ENCODE measurements around the gene SYTL3.
A peak's percentile ranks its signal among the peaks of the same experiment; 100 is the strongest.
"Not testable (repeated sequence)": the region's sequence is repeated elsewhere in the genome, so short reads cannot be mapped to it uniquely, and the experiment has no call there.

SYTL3 gene, protein sequence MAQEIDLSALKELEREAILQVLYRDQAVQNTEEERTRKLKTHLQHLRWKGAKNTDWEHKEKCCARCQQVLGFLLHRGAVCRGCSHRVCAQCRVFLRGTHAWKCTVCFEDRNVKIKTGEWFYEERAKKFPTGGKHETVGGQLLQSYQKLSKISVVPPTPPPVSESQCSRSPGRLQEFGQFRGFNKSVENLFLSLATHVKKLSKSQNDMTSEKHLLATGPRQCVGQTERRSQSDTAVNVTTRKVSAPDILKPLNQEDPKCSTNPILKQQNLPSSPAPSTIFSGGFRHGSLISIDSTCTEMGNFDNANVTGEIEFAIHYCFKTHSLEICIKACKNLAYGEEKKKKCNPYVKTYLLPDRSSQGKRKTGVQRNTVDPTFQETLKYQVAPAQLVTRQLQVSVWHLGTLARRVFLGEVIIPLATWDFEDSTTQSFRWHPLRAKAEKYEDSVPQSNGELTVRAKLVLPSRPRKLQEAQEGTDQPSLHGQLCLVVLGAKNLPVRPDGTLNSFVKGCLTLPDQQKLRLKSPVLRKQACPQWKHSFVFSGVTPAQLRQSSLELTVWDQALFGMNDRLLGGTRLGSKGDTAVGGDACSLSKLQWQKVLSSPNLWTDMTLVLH

DNA sequence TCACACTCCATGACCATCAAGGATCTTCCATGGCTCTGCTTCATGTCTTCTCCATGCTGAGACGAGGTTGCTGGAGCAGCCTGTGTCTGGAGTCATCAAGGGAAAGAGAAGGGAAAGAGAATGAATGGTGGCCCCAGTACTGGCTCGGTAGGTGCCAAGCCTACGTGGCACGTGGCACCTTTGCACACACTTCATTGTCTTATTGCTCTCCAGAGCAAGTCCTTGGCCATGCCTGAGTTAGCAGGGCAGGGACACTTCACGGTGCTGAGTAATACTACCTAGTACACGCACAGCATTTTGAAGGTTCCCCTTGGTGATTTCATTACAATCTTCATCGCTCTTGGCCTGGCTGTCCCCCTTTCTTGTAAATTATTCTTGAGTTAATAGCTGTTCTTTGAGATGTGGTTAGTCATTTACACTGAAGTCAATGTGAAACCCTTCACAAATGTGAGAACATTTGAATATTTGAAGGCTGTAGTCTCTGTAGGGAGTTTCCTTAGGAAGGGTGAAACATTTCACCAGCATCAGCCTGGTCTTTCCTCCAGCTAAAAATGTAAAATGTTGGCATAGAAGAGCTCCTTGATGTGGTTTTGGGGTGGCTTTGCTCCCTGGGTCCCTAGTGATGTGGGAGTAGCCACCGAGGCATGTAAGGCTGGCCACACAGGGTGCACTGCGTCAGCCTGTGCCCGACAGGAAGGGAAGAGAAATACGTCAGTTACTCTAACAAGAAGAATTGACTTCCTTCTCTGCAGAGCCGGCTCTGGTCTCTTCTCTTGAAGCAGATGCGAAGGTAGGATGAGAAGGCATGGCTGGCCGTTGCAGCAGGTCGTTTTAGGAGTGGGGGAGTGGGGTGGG, at the start of gene SYTL3:
Gene SYTL3, plus strand, starts transcription at position 766 of the 855 bp plus-strand sequence. CDS start 13,215 bp downstream, outside the sequence.
- peak; percentile 32 for DNase-seq

DNA sequence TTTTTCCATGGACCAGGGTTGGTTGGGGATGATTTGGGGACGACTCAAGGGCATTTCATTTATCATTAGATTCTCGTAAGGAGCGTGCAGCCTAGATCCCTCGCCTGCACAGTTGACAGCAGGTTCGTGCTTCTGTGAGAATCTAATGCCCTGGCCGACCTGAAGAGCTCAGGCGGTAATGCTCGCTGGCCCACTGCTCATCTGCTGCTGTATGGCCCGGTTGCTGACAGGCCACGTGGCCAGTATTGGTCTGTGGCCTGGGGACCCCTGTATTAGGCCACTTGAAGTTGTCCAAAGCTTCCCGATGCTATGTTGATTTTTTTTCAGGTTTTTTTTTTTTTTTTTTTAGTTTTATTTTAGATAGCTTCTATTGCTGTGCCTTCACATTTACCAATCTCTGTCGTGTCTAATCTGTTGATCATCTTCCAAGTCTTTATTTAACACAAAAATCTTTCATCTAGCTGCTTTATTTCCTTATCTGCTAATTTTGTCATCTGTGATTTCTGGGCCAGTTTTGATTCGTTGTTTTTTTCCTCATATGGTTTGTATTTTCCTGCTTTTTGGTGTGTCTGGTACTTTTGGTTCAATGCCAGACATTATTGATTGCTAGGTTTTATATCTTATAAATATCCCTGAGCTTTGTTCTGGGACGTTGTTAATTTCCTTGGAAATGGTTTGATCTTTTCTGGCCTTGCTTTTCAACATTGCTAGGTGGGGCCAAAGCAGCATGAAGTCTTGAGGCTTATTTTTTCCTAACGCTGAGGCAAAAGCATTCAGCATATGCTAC, 46.4 kb upstream of the SYTL3 start:
- DNase-seq: no peak

DNA sequence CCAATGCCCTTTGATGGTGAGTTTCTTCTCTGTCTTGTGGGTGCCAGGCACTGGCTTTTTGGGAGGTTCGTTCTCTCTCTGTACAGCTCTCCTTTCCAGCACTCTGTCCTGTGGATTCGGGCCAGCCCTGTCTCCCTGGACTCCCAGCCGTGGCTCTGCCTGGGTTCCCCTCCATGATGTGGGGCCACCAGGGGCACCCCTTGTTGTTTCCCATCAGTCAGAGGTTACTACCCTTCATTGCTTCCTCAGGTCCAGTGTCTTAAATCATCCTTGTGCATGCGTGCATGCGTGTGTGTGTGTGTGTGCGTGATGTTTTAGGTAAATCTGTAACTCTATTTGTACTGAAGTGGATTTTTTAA, 45.8 kb upstream of the SYTL3 start:
- DNase-seq: no peak

DNA sequence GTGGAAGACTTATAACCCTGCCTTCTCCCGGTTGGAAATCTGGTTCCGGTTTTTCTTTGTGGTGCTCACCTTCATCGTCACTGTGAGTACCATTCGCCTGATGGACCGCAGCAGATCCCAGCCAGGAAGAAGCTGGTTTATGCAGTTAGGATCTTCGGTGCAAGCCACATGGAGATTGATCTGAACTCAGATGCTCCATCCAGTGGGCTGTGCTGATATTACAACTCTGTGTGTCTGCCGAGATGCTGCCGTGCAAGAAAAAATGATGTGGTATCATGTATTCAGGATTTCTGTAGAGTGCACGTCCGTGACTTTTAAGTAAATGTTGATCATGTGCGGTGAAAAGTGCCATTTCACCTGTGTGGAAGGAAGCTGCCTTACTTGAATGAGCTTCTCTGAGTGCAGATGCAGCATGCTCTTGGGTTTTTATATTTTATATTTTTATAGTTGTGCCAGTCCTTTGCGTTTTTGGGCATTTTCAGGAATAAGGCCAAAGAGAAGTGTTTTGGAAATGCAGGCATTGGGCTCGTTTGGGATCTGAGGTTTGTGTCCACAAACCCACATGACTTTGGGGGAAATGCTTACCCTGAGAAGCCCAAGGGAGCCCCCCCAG, 44.5 kb upstream of the SYTL3 start:
- peak; percentile 68 for DNase-seq

DNA sequence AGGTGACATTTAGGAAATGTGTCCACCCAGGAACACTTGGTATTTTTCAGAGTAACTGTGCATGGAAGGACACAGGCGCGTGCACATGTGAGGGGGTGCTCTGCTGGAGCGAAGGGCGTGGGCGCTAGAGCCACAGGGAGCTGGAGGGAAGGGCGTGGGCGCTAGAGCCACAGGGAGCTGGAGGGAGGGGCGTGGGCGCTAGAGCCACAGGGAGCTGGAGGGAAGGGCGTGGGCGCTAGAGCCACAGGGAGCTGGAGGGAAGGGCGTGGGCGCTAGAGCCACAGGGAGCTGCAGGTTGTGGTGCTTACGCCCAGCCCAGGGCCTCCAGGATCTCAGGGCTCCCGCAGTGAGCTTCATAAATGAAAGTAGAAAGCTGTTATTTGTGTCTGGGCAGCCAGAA, 43.8 kb upstream of the SYTL3 start:
- DNase-seq: not testable (repeated sequence)

DNA sequence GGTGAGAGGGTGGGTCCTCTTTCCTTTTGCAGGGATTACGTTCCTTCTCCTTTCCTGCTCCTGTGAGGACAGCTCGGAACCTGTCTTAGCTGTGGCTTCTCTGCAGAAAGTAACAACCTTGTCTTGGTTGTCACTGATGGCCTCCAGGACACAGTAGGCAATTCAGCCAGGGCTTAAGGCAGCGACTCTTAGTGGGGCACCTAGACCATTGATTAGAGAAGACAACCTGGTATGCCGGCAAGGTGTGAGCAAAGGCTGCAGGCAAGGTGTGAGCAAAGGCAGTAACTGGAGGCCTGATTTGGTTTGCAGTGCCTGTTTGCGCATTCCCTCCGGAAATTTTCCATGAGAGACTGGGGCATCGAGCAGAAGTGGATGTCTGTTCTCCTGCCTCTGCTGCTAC, 42.9 kb upstream of the SYTL3 start:
- no peak for DNase-seq

DNA sequence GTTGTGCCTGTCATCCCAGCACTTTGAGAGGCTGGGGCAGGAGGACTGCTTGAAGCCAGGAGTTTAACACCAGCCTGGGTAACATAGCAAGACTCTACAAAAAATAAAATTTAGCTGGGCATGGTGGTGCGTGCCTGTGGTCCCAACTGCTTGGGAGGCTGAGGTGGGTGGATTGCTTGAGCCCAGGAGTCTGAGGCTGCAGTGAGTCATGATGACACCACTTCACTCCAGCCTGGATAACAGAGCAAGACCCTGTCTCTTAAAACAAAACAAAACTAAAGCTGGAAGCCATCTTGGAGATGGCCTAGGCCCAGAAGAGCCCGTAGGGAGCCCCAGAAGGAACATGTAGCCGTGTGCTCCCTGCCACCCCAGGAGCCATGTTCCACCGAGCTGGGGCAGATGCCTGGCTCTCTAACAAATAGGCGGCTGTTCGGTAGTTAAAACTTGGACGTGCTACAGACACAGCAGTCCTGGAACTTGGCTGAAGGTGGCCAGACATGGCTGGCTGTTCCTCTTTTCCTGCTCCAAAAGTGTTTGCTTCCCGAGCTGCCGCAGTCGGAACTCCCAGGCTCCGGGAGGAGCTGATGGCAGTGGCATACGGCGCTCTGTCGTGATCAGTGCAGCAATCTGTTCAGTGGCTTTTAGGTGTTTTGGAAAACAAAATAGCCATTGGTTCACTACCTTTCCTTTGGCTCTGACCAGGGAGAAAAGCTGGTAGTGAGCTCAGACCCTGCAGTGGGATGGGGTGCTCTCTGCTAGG, 42.3 kb upstream of the SYTL3 start:
- no peak for DNase-seq

DNA sequence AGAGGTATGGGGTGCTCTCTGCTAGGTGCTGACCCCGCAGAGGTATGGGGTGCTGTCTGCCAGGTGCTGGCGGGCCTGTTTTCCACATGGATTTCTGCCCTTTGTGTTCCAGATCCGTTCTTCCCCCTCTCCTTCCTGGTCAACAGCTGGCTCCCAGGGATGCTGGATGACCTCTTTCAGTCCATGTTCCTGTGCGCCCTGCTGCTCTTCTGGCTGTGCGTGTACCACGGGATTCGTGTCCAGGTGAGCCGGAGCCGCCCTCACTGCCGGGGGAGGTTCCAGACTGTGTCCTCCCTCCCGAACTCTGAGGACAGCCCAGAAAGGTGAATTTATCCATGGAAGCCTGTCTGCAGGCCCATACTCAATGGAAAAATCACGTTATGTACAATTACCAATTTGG, 41.6 kb upstream of the SYTL3 start:
- no peak for DNase-seq

DNA sequence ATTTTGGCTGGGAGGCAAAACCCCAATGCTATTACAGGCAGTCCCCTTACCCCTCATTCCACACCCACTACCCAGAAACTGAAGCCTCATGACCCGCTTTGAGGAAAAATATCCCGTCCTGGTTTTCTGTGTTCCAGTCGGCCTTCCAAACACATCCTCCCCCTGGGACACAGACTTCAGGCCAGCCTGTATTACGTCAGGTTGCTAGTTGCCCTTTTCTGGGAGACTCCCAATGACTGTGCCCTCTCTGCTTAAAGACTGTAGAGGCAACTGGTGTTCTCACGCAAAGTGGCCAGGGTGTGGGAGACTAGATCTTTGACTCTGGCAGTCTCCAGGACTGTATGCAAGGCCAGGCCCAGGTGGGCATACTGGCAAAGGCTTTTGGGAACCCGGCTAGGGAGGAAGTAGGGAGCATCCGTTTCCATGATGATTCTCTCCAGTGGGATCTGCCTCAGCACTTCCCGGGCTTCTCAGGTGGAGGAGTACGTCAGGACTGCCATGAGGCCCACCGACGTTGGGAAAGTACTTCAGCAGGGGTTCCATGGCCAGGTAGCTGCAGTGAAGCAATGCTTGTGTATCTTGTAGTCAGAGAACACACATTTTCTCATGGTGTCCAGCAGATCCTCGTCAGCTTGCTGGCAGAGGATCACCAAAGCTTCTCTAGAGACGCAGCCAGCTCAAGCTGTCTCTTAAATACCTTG, 40.2 kb upstream of the SYTL3 start:
- DNase-seq: no peak

DNA sequence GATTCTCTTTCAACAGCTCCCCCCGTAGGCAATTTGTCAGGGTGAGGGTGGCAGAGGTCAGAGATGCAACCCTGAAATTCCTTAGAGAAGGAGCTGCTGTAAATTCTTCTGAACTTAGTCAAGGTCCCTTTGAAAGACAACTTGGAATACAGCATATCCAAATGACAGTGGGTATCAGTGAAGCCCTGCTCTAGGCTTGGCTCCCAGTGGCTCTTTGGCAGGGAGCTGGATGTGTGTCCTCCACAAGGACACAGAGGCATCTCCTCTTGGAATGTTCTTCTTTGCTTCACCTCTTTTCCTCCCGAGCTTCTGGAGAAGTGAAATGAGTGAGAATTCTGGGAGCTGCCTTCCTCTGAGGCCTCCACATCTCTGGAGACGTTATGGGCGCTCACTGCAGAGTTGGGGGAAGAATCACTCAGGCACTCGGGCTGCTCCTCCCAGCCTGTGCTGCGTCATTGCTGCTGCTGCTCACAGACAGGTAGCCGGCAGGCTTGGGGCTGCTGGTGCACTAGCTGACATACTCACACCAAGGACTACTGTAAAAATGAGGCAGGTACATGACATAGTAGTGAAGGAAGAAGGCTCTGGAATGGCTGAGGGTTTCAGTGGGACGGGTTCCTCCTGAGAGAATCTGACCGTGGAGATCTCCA, 39.4 kb upstream of the SYTL3 start:
- no peak for DNase-seq

DNA sequence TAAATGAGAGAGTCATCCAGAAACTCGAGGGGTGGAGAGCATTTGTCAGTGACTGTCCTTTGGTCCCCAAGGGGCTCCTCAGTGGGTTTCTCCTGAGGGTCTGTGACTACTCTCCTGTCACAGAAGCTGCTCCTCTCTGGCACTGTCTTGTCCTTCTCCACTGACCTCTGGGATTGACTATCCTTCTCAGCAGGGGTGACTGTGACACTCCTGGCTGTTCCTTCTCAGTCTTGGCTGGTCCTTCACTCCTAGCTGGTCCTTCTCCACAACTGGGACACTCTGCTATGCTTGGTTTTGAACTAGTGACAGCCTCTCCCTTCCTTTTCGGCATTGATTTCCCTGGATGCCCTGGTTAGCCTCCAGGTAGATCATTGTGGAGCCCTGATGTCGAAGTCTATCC, 38.8 kb upstream of the SYTL3 start:
- DNase-seq: no peak

DNA sequence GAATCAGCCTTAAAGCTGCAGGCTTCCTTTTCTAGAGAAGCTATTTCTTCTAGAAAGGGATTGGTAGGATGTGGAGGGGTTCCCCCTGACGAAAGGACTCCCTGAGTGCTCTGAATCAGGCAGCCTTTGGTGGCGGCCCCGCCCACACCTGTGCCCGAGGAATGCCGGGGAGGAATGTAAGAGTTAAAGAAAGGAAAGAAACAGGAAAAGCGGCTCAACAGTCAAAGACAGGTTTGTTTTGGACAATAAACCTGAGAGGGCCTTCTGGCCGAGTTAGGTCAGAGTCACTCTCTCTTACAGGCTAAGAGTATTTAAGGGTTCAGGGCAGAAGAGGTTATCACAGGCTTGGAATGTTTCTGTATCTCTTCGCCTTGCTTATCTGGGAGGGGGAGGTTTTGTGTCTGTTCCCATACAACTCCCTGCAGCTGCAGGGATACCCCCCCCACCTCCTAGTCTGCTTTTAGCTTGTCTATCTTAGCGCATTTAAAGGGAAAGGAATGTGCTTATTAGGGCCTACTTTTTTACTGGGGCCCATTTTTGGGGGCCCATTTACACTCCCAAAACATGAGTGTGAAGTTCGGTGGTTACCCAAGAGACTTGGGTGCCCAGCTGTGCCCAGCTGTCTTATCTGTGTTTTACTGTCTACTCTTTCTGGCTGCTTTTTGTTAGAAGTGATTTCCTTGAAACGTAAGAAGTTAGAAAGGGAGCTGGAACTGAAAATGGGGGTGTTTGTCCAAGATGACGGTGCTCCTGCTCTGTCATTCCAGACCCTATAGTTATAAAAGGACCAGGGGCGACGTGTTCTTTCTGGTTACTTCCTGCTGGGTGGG, 38.1 kb upstream of the SYTL3 start:
- no peak for DNase-seq

DNA sequence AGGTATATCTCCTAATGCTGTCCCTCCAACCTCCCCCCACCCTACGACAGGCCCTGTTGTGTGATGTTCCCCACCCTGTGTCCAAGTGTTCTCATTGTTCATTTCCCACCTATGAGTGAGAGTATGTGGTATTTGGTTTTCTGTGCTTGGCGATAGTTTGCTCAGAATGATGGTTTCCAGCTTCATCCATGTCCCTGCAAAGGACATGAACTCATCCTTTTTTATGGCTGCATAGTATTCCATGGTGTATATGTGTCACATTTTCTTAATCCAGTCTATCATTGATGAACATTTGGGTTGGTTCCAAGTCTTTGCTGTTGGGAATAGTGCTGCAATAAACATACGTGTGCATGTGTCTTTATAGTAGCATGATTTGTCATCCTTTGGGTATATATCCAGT, 35.2 kb upstream of the SYTL3 start:
- not testable (repeated sequence) for DNase-seq

DNA sequence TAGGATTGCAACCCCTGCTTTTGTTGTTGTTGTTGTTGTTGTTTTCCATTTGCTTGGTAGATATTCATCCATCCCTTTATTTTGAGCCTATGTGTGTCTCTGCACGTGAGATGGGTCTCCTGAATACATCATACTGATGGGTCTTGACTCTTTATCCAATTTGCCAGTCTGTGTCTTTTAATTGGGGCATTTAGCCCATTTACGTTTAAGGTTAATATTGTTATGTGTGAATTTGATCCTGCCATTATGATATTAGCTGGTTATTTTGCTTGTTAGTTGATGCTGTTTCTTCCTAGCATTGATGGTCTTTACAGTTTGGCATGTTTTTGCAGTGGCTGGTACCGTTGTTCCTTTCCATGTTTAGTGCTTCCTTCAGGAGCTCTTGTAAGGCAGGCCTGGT, 31.6 kb upstream of the SYTL3 start:
- not testable (repeated sequence) for DNase-seq

DNA sequence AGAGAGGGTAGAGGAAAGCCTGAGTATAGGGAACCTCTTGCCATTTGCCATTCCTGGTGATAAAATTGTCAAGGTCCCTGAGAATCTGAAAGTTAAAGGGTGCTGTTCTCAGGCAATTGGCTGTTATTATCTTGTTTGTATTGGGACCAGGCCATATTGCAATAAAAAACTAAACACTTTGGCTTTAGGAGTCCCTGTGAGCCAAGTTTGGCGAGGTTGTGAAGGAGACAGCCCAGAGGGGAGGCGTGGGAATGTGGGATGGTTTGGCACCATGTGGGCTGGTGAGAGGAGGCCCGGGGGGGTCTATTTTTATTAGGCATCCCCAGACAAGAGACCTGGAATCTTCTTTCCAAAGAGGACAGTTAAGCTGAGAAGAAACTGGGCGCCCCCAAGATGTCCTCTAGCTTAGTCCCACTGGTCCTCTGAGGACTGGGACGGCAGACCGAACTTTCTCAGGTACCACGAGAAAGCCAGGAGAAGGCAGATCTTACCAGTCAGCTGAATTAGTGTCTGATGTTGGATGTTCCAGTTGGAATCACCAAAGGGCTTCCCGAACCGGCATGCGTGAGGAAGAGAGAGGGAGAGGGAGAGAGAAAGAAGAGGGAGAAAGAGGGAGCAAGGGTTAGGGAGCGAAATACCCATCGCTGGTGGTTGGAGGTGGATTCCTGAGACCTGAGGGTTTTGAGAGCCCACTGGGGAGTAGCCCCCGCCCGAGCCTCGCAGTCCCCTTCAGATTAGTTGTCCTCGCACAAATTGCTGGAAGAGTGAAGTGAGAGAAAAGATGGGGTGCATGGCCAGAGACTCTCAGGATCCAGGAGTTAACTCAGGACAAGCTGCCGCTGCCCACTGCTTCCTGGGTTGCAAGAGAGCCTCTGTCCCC, 29.7 kb upstream of the SYTL3 start:
- no peak for DNase-seq

DNA sequence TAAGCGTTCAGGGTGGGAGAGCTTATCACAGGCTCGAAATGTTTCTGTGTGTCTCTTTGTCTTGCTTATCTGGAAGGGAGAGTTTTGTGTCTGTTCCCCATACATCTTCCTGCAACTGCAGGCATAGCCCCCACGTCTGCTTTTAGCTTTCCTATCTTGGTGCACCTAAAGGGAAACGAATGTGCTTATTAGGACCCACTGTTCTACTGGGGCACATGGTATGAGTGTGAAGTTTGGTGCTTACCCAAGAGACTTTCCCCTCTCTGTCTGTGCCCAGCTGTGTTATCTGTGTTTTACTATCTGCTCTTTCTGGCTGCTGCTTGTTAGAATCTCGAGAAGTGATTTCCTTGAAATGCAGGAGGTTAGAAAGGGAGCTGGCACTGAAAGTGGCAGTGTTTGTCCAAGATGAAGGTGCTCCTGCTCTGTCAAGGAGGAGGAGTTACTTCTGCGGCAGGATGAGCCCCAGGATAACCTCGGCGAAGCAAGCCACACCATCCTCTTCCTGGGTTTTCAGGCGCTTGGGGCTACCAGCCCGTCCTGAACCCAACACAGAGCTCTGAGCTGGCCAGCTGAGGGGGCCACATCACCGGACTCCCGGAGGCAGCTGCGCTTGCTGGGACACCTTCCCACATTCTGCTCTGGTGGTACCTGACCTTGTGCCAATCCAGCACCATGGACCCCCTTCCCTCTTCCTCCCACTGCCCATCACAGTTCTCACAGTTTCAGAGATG, 28.7 kb upstream of the SYTL3 start:
- no peak for DNase-seq

DNA sequence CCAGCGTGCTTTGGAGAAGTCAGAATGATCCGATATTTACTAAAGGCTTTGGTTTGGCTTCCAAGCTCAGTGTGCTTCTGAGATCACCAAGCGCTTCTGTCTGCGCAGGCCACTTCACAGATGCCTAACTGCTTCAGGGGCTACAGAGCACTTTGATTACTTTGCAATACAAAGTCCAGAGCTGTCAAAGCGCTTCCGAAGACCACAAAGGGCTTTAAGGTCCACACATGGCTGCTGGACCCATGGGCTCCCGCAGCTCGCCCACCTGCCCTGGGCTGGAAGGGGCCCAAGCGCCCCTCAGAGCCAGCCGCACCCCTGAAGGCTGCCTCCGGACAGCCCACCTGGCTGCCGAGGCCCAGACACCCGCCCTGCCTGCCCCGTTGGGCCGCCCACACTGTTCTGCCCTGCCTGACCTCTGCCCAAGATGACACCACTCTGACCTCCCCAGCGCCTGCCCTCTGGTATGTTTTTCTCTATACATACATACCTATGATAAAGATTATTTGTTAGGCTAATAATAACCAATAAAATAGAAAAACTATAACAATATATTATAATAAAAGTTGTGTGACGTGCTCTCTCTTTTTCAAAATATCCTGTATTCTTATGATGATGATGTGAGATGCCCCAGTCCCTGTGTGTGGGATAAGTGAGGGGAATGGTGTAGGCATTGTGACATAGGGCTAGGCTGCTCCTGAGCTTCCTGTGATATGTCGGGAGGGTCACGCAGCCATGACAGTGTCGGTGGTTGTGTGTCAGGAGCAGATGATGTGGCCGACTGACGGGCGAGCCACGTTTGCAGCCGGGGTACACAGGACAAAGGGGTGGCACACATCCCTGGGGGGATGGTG, 27.9 kb upstream of the SYTL3 start:
- DNase-seq: no peak

Measured in midbrain (tissue), 1 donor.